ENCODE measurements around the gene GPR42. TPM values are rescaled to one million over a fixed set of nuclear protein-coding genes. Genes with fewer than 3 reads are reported as not detected.

Gene GPR42
- not detected for total RNA-seq
- not detected for polyA plus RNA-seq
- long read RNA-seq, donor 1: 0 reads
- long read RNA-seq, donor 2: 0 reads
- long read RNA-seq, donor 3: 0 reads
- long read RNA-seq, donor 4: 0 reads
- long read RNA-seq, donor 5: 0 reads
- long read RNA-seq, donor 6: 0 reads
- long read RNA-seq, donor 7: 0 reads
- long read RNA-seq, donor 8: 0 reads
- long read RNA-seq, donor 9: 0 reads
- long read RNA-seq, donor 10: 0 reads

GRCh38 chr19:35370722-35371121, at the start of gene GPR42:
Gene GPR42, plus strand, starts transcription at chr19:35371068. Its CDS starts 292 bp downstream, at chr19:35371360.
- 84 to 90% (median 85%) methylated on average over 5 to 7 of the region's 8 CpGs; no CpG with 5 or more reads in 1 of the 4 donors for WGBS, 4 donors
- intact Hi-C loops (cut with DNase I): no loop called here
- DNase-seq: no peak

GRCh38 chr19:35321291-35321690, 49.6 kb upstream of the GPR42 start:
- intact Hi-C loops (cut with DNase I): no loop called here
- 90 to 94% (median 92%) methylated on average over 2 of the region's 2 CpGs for WGBS, 4 donors

More at GRCh38 chr19:35370722-35371121, at the start of gene GPR42:
- no peak for TF ChIP-seq POLR2A (IDR thresholded peaks at IDR 0.05)
- no peak for TF ChIP-seq CTCF (IDR thresholded peaks at IDR 0.05)
- H3K9me3 ChIP-seq (replicated peaks in 1 of 3): no peaks in the 10 kb centered on the region
- H3K4me1 ChIP-seq (replicated peaks in 1 of 2): peaks cover 0 to 6% of the 10 kb centered on the region in 2 donors
- H3K27me3 ChIP-seq: no peaks in the 10 kb centered on the region
- no peak within 1 kb of the TSS for H3K4me3 ChIP-seq
- no peak within 1 kb of the TSS for H3K27ac ChIP-seq
- no peaks in the 10 kb centered on the region for H3K36me3 ChIP-seq (replicated peaks in 1 of 2)

GRCh38 chr19:35322014-35322413, 48.9 kb upstream of the GPR42 start:
- Histone ChIP-seq H3K27me3 (no peaks in the 10 kb centered on the region), H3K4me3 (no peak overlapping the region), H3K36me3 (replicated peaks in 1 of 2) (no peaks in the 10 kb centered on the region), H3K4me1 (replicated peaks in 1 of 2) (peaks cover 16 to 26% of the 10 kb centered on the region in 2 donors), H3K27ac (no peak overlapping the region), H3K9me3 (replicated peaks in 1 of 3) (no peaks in the 10 kb centered on the region)
- 92 to 94% (median 93%) methylated on average over 9 of the region's 9 CpGs for WGBS, 4 donors
- DNase-seq: no peak
- TF ChIP-seq POLR2A (IDR thresholded peaks at IDR 0.05) (no peak), CTCF (IDR thresholded peaks at IDR 0.05) (no peak)
- intact Hi-C loops (cut with DNase I): no loop called here

More at GRCh38 chr19:35321291-35321690, 49.6 kb upstream of the GPR42 start:
- Histone ChIP-seq H3K27me3 (no peaks in the 10 kb centered on the region), H3K27ac (no peak overlapping the region), H3K36me3 (replicated peaks in 1 of 2) (no peaks in the 10 kb centered on the region), H3K4me3 (no peak overlapping the region), H3K9me3 (replicated peaks in 1 of 3) (no peaks in the 10 kb centered on the region), H3K4me1 (replicated peaks in 1 of 2) (peaks cover 16 to 26% of the 10 kb centered on the region in 2 donors)
- DNase-seq: no peak
- TF ChIP-seq POLR2A (IDR thresholded peaks at IDR 0.05) (no peak), CTCF (IDR thresholded peaks at IDR 0.05) (no peak)

- TF ChIP-seq POLR2A (IDR thresholded peaks at IDR 0.05) (no peak), CTCF (IDR thresholded peaks at IDR 0.05) (no peak)
- Histone ChIP-seq H3K27ac (no peak overlapping the region), H3K27me3 (no peaks in the 10 kb centered on the region), H3K4me1 (replicated peaks in 1 of 2) (no peaks in the 10 kb centered on the region), H3K4me3 (no peak overlapping the region), H3K36me3 (replicated peaks in 1 of 2) (no peaks in the 10 kb centered on the region), H3K9me3 (replicated peaks in 1 of 3) (no peaks in the 10 kb centered on the region)
- intact Hi-C loops (cut with DNase I): no loop called here
- DNase-seq: no peak
- WGBS, 4 donors: 81 to 94% (median 87%) methylated on average over 4 of the region's 4 CpGs
These were observed 43.2 kb upstream of the GPR42 start for GRCh38 chr19:35327642-35328041.

Measured in adrenal gland (tissue), 19 donors.